LNCaP clone FGC (cell line): ENCODE data around the gene POTEF.
A peak's percentile ranks its signal among the peaks of the same experiment; 100 is the strongest.
"Not testable (repeated sequence)": the region's sequence is repeated elsewhere in the genome, so short reads cannot be mapped to it uniquely, and the experiment has no call there.

ENCODE experiments used
- DNase-seq: peaks from one replicate; pipeline ENCODE4 v3.0.0-alpha.2; 2011; ENCODE audit warnings: low read depth
- H3K4me3 ChIP-seq: 2 replicates; pipeline ENCODE4 v1.5.1; 2011; ENCODE audit warnings: mild to moderate bottlenecking, low read depth, low read length, control low read depth
- CTCF ChIP-seq: IDR thresholded peaks from 2 replicates; pipeline ENCODE4 v1.5.1; 2012; ENCODE audit warnings: mild to moderate bottlenecking; ENCODE audit not compliant: control insufficient read depth, insufficient read depth; ENCODE audit errors: extremely low read depth

Gene POTEF

DNA sequence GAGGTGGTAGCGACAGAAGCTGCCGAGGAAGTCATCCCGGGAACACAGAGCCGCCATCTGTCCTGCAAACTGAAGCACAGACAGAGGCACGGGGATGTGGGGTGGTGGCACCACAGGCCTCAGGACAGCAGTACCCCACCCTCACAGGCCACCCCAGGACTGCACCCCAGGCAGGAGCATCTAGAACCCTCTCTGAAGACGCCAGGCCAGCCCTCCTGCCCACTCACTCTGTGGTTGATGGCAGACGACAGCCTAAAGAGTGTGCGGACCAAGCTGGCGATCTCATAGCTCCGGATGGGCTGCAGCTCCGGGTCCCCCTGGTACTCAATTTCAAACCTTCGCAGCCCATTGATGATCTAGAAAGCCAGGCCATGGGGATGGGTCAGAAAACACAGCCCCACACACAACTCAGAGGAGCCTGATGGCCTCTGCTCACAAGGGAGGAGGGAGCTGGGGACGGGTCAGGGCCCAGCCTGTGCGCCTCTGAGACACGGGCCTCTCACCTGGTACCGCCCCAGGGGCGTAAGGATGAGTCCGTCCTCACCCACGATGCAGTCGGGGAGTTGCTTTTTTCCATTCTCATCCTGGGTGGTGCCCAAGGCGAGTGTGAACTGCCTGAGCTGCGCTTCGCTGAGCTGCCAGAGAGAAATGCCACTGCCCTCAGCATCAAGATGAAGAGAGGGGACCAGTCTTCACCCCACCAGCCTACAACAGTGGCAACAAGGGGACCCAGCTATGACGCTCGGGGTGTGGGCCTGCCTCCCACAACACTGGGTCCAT is 24.0 kb upstream of the POTEF start:
- no peak overlapping the region for H3K4me3 ChIP-seq
- DNase-seq = no peak
- no peak for TF ChIP-seq CTCF

- not testable (repeated sequence) for H3K4me3 ChIP-seq, DNase-seq
These were observed 23.3 kb upstream of the POTEF start for GRCh38 chr2:130152136-130152815.

- DNase-seq, H3K4me3 ChIP-seq: not testable (repeated sequence)
These were observed 22.1 kb upstream of the POTEF start for GRCh38 chr2:130151145-130151512.

GRCh38 chr2:130150181-130151144 is 21.4 kb upstream of the POTEF start:
- no peak for TF ChIP-seq CTCF
- H3K4me3 ChIP-seq = no peak overlapping the region
- DNase-seq = no peak

- H3K4me3 ChIP-seq = not testable (repeated sequence)
- peak; percentile 51 for DNase-seq
These were observed 19.5 kb upstream of the POTEF start for GRCh38 chr2:130148515-130148914.

DNA sequence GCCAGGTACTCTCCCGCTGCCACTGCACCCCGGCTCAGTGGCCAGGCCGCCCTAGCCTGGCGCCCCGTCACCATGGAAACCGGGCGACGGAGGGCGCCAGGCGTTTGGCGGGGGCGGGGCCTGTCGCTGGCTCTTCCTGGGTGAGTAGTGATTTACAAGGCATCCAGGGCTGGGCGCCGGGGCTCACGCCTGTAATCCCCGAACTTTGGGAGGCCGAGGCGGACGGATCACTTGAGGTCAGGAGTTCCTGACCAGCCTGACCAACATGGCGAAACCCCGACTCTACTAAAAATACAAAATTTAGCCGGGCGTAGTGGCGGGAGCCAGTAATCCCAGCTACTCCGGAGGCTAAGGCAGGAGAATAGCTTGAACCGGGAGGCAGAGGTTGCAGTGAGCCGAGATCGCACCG is 16.0 kb upstream of the POTEF start, which contains the start of gene CCDC74B:
TSS of gene CCDC74B (minus strand) at position 107 of the 409 bp plus-strand sequence. CDS start 116 bp downstream, outside the sequence.
- DNase-seq, H3K4me3 ChIP-seq: not testable (repeated sequence)

- not testable (repeated sequence) for DNase-seq, H3K4me3 ChIP-seq
These were observed 14.4 kb upstream of the POTEF start for GRCh38 chr2:130143266-130144039.

DNA sequence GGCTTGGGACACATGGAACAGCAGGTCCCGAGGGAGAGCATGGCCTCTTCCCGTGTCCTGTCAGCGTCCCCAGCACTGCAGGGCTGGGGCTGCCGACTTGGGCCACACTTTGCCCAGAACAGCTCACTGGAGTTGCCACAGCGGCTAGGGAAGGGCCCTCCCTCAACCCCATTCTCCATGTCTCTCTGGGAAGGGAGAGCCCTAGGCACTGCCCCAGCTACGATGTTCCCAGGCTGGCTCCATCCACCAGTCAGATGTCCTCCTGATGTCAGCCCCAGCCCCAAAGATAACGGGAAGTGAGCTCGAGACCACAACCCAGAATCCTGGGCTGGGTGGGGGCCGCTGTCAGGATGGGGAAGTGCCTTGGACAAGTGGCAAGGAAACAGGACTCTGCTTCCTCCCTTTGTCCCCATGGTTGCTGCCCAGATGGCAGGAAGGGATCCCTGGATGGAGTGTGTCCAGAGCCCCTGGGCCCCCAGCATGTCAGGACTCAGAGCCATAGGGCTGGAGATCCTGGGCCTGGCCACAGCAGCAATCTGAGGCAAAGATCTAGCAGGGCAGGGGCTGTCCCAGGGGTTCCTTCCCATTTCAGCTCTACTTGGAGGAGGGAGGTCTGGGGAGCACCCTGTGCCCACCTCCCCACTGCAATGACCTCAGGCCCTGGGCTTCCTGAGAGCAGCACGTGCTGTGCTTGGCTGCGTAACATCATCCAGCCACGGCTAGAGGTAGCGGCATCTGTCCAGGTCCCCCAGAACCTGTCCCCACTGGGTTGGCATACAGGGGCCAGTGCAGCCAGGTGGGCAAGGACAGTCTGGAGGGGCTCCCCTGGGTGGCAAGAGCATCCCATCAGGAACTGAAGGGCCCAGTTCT is 13.6 kb upstream of the POTEF start:
- not testable (repeated sequence) for H3K4me3 ChIP-seq, DNase-seq

- DNase-seq, H3K4me3 ChIP-seq: not testable (repeated sequence)
These were observed 12.8 kb upstream of the POTEF start for GRCh38 chr2:130141645-130142370.

GRCh38 chr2:130141002-130141401 is 12.0 kb upstream of the POTEF start:
- not testable (repeated sequence) for DNase-seq, H3K4me3 ChIP-seq

DNA sequence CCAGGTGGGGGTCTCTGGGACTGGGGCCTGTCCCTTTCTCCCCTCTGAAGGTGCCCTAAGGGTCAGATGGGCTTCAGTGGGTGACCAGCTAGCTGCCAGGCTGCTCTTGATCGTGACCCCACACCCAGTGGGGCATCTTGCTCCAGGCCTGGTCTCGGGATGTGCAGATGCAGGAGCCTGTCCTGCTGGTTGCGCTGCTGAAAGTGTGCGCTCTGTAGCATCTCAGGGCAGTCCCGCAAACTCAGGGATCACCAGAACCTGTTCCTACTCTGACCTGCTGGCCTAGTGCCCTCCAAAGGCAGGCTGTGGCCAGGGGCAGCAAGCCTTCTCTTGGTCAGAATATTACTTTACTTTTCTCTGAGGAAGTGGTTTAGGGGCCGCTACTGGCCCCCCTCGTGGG is 11.5 kb upstream of the POTEF start:
- H3K4me3 ChIP-seq, DNase-seq: not testable (repeated sequence)

DNA sequence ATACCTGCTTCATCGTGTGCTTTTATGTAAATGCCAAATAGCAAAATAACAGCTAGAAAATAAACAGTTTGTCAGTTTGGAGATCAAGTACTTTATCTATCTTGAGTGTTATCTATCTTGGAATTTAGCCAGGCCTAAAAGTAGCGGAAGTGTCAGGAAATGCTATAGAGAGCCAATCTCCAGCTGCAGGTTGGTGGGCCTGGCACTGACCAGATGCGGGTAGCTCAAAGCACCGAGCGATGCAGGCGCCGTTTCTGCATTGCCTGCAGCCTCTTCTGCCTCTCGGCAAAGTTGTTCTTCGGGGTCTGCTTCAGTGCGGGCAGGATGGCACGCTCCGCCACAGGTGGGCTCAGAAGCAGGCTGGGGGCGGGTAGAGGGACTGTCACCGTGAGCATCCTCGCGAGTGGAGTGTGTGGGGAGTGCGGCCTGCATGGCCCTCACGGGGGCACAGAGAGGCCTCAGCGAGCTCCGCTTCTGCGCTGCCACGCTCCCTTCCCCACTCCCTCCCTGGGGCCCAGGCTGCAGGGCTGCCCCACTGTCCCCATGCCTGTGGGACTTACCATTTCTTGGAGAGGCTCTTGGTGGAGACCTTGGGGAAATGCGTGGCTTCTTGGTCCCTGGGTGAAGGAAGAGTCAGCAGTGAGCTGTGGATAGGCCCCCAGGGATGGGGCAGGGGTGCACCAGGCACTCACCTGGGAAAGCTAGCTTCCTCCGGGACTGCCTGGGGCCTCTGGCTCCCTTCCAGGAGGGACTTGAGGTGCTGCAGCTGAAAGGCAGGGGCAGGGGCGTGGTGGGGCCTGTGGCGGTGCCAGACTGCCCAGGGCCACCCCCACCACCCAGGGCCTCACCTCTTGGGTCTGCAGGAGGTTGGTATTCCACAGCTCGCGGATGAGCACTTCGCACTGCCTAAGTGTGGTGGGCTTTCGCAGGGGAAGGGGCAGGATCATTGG is 10.6 kb upstream of the POTEF start:
- H3K4me3 ChIP-seq, DNase-seq: not testable (repeated sequence)

GRCh38 chr2:130138841-130139251 is 9.8 kb upstream of the POTEF start:
- peak; percentile 8 for DNase-seq
- H3K4me3 ChIP-seq = not testable (repeated sequence)
